GM21786 (cell line): ENCODE data around the gene GMDS.
"Not testable (repeated sequence)": the region's sequence is repeated elsewhere in the genome, so short reads cannot be mapped to it uniquely, and the experiment has no call there.

Experiments
- ATAC-seq: cut with Tn5 transposase; IDR thresholded peaks from one replicate; pipeline ENCODE4 v1.9.1; 2021; ENCODE audit not compliant: unreplicated experiment

The GMDS gene

DNA sequence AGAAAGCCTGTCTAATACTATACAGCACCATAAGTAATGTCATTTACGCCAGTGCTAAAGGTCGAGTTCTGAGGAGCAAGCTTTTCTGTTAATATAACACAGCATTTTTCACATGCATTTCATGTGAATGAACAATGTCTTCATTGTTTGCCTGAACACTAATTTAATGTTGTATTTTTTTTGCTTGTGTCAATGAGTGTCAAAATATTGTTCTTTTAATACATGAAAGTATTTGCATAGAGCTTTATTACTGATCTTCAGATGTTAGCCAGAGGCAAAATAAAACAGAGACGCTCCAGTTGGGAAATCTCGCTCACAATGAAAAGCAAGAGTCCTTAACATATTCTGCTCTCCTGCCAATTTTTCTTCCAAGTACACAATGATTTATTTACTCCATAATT, 483.9 kb downstream of the GMDS start:
- ATAC-seq = no peak

DNA sequence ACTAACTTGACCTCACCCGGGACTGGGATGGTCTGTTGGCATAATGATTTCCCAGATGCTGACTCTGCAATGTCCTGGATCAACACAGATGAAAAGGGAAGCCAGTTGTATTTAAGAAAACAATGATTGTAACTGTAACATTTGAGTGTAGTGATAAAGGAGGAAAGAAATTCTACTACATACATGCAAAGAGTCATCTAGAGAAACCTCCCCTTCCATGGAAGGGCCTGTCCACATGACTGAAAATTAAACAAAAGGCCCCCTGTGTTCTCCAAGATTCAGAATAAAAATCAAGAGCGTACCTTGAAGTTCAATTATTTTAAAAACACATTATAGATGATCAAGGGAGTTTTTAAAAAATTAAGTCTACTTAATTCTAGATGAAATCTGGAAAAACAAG, 484.5 kb downstream of the GMDS start:
- no peak for ATAC-seq

DNA sequence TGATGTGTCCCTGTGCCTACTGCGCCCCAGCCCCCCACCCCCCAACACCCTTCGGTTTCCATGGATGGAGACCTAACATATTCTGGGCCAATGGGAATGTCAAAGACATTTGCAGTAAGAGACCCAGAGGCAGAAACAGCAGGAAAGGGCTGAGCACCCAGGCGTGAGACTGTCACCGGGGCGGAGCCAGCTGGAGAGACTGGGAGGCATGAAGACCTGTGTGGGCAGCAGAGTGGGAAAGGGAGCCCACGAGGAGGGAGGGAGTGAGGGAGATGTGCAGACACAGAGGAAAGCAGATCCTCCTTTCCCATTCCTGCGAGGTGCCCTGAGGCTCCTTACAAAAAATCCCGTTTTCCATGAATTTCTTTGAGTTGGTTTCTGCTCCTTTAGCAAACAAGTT, 485.5 kb downstream of the GMDS start:
- no peak for ATAC-seq

DNA sequence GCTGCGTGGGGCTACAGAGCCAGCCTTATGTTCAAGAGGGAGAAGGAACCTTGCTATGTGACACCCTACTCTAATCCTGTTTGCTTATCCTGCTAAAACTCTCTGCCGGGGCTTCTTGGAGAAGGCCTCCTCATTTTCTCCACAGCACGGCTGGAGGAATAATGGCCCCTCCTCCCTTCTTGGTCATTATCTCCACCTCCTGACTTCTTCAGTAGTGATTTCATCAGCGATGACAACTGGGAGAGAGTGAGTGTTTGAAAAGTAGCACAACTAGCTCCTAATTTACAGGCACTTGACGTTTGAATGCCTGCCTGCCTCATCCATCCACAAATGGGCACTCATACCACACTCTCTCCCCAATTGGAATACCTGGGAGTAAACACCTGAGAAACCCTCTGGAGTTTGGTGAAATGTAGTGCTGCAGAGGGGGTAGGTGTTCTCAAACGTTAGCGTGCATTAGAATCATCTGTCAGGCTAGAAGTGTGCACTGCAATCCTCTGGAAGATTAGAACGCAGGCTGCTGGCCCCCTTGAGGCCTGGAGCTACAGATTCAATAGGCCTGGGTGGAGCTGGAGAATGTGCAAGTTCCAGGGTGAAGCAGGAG, 487.2 kb downstream of the GMDS start:
- no peak for ATAC-seq

DNA sequence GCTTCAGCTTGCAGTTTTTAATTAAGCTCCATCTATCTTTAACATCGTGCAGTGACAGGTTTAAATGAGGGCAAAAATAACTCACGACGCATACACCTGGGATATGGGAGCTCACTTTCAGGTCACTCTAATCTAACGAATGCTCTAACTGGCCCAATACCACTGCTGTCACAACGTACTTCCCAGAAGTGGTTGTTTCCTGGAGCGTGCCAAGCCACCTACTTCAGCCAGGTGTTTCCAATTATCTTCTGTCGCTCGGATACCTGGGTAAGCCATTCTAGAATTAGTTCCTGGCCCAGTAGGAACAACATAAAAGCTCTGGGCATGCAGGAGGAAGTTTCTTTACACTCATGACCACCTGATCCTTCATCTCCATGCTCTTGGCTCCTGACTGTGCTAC, 488.3 kb downstream of the GMDS start:
- no peak for ATAC-seq

DNA sequence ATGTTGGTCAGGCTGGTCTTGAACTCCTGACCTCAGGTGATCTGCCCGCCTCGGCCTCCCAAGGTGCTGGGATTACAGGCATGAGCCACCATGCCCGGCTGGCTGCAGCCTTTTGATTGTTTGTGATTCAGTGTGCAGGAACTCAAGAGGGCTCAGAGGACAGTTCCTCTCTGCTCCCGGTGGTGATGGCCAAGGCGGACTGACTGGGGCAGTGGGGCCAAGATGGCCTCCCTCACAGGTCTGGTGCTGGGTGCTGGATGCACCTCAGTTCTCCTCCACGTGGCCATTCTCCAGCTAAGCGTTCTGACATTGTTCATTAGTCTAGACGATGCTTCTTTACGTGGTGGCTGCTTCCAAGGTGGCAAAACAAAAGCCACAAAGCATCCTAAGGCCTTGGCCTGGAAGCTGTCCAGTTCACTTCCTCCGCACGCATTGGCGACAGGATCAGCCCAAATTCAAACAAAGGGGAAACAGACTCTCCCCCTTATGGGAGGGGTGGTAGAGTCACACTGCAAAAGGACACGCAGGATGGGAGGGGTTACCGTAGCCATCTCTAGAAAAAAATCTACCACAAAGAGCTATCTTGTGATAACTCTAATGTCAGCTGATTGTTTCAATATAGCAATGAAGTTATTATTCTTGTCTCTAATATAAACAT, 488.8 kb downstream of the GMDS start:
- ATAC-seq = no peak

DNA sequence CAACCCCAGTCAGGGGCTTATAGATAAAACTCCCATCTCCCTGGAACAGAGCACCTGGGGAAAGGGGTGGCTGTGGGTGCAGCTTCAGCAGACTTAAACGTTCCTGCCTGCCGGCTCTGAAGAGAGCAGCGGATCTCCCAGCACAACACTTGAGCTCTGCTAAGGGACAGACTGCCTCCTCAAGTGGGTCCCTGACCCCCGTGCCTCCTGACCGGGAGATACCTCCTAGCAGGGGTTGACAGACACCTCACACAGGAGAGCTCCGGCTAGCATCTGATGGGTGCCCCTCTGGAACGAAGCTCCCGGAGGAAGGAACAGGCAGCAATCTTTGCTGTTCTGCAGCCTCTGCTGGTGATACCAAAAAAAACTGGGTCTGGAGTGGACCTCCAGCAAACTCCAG, 494.3 kb downstream of the GMDS start:
- not testable (repeated sequence) for ATAC-seq

DNA sequence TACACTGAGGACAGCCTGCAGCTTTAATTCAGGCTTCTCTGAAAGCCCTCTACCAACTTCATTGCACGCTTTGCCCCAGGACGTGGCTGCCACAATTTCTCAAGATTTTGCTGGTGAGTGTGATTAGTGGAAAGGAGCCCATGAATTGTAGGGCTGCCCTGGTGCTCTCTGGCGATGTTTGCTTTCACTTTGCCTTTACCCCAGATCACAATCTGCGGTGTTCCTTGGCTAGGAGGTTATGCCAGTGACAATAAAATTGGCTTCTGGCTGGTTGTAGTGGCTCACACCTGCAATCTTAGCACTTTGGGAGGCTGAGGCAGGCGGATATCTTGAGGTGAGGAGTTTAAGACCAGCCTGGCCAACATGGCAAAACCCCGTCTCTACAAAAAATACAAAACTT, 496.4 kb downstream of the GMDS start:
- no peak for ATAC-seq

DNA sequence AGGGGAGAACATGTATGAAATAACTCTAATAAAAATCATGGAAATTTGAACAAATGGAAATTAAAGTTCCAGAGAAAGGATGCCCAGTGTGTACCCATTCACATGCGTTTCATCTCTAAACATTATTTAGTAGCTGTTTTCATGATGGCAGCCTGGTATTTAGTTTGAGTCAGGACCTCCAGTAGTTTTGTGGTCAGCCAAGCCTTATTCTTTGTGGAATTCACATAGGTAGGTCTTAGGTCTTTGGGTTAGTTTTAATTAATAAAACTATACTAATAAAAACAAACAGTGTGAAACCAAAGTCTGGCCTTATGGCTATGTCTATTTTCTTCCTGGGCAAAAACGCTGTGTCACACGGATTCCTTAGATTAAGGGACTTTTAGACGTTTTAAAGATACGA, 497.9 kb downstream of the GMDS start:
- no peak for ATAC-seq

DNA sequence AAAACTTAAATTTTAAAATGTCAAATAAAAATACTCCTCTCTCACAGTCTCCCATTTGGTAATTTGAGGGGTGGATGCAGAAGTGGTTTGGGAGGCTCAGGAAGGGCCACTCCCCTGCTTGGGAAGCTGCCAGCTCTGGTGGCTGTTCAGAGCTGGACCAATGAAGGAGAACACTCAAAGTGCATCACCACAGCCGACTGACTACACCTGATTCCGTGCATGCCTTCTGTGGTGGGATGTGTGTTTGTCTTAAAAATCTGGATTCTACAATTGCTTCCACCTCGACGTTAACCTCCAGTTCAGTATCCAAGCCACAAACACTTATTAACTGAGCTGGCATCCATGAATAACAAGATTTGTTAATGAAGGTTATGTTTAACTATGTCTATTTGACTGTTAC, 498.4 kb downstream of the GMDS start:
- ATAC-seq = no peak

DNA sequence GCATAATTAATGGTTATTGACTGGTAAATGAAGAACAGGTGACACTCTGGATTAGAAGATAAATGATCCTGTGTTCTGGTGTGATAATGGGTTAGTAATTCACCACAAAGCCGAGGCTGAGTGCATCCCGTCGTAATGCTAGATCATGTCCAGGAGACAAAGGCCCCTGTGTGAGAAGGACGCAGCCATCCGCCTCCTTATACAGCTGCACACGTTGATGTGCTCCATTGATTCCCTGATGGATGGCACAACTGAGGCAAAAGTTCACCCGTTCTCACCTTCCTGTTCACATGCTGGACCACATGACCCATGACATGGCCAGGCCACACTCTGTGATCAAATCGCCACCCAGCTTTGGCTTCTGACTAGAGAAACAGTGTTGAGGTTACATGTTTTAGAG, 499.6 kb downstream of the GMDS start:
- ATAC-seq = no peak

DNA sequence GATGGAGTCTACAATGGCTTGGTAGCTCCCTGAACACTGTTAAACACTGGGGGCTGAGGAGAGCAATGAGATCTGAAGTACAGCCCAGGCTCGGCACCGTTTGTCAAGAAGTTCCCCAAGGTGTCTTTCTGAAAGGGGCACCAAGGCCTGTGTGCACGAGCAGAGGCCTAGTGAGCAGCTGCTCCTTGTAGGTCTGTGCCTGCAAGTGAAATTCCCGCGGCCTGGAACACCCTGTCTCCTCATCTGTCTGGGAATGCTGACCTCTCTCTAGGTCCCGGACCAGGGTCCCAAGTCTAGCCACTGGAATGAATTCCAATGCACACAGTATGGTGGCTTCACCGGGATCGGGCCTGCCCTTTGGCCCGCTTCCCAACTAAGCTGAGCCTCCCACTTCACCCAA, 500.9 kb downstream of the GMDS start:
- no peak for ATAC-seq

DNA sequence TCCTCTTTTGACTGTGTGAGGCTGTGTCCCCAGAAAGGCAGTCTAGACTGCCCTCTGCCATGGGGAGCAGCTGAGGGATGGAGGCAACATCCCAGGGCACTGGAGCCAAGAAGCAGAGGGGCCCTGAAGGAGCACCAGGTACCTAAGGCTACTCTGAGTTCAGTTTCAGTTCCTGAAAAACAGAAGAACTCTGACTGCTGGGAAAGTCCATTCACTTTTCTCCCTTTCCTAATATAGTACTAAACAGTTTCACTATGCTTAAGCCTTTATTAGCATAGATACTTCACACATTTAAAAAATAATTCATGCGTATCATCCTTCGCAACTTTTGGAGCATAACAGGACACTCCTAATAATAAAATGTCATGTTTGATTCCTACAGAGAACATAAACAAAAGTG, 505.7 kb downstream of the GMDS start:
- peak; percentile 90 for ATAC-seq

DNA sequence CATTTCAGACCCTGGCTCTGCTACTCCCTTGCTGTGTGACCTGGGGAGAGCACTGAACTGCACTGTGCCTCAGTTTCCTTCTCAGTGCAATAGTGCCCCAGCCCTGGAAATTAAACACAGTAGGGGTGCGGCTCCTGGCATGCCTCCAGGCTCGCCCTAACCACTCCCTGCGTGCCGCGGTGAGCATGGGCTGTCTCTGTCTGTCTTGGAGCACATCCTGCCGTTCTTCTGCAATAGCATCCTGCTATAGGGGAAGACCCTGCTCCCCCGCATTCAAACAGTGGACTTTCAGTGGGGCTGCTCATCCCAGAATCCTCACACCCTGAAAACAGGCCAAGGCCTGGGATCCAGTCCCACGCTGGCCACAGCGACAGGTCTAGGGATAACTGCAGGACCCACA, 506.2 kb downstream of the GMDS start:
- ATAC-seq = peak; percentile 33

DNA sequence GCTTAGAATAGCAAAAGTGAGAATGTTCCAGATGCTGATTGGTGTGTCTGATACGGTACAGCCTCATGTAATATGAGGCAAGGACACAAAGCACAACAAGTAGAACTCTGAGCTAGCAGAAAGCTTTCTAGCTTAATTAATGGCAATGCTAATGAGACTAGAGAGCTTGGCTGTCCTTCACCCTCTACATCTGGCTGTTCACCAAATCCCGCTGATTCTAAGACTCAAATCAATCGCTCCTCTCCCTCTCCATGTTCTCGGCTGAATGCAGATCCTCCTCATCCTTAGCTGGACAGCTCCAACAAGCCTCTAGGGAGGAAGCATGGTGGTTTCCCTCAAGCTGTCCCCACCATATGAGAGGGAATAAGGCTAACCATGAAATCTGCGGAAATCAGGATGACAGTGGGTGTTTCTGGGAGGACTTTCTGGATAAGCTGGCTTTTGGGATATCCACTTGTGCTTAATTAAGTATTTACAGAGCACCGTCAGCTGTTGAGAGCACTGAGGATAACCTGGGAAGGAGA, 506.8 kb downstream of the GMDS start:
- ATAC-seq = no peak

DNA sequence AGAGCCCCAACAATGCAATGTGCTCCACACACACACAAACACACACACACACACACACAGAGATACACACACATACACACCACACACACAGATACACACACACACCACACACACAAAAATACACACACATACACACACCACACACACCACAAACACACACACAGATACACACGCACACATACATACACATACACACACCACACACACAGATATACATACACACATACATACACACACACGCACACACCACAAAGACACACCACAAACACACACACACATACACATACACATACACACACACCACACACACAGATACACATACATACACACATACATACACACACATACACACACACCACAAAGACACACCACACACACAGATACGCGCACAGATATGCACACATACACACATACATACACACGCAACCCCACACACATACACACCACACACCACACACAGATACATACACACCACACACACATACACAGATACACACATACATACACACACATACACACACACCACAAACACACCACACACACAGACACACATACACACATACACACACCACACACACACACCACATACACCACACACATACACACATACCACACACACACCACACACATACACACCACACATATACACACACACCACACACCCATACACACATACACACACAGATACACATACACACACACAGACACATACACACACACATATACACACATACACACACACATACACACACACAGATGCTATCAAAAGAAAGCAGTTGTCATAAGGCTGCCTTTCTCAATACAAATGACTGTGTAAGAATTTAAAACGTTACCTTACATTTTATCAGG, 507.7 kb downstream of the GMDS start:
- no peak for ATAC-seq

DNA sequence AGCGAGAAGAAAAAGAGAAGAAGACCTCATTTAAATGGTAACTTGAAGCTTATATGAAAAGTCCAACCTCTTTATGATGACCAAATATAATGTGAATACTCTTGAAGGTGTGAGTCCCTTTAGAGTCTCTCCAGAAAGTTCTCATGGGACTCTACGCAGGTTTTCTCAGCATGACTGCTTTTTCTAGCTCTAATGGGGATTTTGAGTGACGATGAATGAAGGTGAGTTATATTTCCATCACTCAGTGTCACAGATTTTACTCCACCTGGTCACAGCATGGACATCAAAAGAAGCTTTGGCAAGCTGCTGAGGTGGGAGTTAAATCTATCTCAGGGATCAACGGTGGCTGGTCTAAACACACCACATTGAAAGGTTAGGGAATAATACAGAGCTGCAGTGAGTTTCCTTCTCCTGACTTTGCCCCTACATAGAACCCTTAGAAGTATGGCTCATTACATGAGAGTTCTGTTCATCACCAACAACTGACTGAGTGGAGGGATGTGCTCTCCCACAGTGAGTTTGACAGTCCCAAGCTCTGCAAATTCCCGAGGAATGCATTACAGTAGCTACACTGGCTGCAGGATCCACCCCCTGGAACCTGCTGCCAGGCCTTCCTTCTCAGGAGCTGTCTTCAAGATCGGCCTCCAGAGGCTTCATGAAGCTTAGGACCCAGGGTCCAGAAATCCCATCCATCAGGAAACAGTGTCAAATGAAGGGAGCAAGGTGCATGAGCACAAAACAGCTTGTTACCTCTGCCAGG, 508.9 kb downstream of the GMDS start:
- ATAC-seq = no peak

DNA sequence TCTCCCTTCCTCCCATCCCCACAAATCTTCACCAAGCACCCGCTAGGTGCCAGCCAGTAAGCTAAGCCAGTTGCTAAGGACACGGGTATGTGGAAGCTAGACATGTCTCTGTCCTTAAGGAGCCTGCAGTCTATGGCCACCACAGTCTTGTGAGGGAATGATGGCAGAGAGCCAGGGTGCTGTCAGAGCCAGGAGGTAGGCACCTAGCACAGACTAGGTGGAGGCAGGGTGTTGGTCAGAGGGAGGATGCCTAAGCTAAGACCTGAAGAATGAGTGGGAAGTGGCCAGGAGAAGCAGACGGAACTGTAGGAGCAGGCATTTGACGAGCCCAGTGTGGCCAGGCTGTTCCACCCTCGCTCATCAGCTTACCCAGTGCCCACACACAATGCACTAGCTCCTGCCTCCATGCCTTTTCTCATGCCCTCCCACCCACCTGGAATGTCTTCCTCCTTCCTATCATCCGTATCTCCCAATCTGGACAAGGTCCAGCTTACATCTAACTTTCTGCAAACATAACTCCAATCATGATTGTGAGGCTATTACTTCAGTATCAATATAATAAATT, 510.1 kb downstream of the GMDS start:
- no peak for ATAC-seq

DNA sequence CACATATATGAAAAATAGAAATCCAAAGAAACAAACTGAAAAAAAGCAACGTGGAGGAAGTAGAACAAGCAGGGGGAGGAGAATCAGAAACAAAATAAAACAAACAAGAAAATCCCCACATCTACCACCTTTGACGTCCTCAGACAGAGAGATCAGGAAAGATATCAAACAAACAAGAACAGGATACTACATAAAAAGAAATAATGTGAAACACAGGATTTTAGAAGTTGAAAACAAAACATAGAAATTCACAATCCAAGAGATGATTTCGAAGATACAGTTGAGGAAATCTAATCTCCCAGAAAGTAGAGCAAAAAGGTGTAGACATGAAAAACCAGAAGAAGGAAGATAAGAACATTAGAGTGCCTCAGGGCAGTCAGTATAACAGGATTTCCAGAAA, 514.5 kb downstream of the GMDS start:
- ATAC-seq = no peak

DNA sequence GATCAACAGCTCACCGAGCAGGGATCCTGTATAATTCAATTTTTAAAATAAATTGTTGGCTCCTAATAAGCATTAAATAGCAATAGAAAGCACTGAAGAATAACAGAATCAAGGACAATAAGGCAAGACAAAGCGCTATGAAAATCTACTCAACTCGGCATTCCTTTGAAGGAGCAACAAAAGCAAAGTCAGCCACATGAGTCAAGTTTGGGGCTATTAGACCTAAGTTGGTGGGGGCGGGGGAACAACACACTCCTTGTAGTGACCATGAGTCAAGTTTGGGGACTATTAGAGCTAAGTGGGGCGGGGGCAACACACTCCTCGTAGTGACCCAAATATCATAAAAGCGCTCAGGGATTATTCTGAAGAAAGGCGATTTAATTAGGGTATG, 515.7 kb downstream of the GMDS start:
- no peak for ATAC-seq

DNA sequence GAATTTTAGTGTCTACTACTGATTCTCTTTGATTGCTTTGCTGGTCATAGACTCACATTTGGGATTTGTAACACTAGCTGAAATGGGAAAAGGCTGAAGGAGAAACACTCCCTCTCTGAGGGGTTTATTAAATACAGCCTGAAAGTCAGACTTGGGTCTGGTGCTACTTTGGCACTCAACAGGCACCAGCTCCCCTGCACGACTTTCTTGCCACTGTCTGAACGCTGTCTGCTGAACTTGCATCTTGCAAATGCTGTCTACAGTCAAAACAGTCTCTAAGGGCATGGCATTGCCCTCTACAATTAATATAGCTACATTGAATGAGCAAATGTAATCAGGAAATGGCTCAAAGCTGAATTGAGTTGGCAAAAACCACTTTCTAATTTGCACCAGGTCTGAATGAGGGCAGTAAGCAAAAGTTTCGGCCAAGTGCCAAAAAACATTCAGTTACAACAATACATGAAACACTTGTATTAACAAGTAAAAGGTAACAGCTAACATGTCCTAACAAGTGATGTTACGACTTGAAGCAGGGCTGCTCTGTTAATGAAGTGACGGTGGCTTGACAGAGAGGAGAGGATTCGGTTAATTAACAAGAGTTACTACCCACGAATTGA, 516.2 kb downstream of the GMDS start:
- no peak for ATAC-seq
